GM12878 (cell line): ENCODE results near the gene DBI. TPM values are rescaled to one million over a fixed set of nuclear protein-coding genes. Genes with fewer than 3 reads are reported as not detected.
A peak's percentile ranks its signal among the peaks of the same experiment; 100 is the strongest.

Experiments
- ATAC-seq: fragments of 200-7000 bp; cut with Tn5 transposase; 3 replicates; pipeline ENCODE4 v1.9.1; 2020; ENCODE audit warnings: mild to moderate bottlenecking, moderate library complexity
- BruUV-seq: library from RNA; stranded (reverse); fragments of 400-500 nt; replicated peaks from 2 replicates; lab custom pipeline; 2021; lab: Mats Ljungman, UMichigan
- CTCF ChIA-PET: fragments of 300-600 bp; sonication (Branson Sonifier 250); formaldehyde crosslinking; extraction: SDS; loops from one replicate; lab custom pipeline; 2021; ENCODE audit warnings: inconsistent platforms; lab: Yijun Ruan, JAX
- POLR2A ChIA-PET: fragments of 350-600 bp; formaldehyde crosslinking; extraction: SDS; loops from one replicate; lab custom pipeline; 2021; ENCODE audit warnings: inconsistent platforms; lab: Charles Lee
- RAD21 ChIA-PET: fragments of 300-600 bp; sonication (Branson Sonifier 250); formaldehyde crosslinking; loops from one replicate; lab custom pipeline; 2023; ENCODE audit warnings: antibody characterized with exemption; ENCODE audit not compliant: unreplicated experiment; lab: Charles Lee
- SMC1A ChIA-PET: fragments of 300-600 bp; sonication (Branson Sonifier 250); formaldehyde crosslinking; loops from one replicate; lab custom pipeline; 2023; ENCODE audit not compliant: unreplicated experiment, uncharacterized antibody; lab: Charles Lee
- DNase-seq: peaks from one replicate; pipeline ENCODE4 v3.0.0-alpha.2; 2011; ENCODE audit warnings: low read depth, low spot score
- FAIRE-seq: peaks from 3 replicates; lab custom pipeline; 2011; peaks lifted over from hg19 to GRCh38; lab: Jason Lieb, UNC
- H2AFZ ChIP-seq: 2 replicates; pipeline ENCODE4 v1.6.0; 2011; ENCODE audit warnings: low read depth, low read length, control low read depth; ENCODE audit not compliant: control insufficient read depth
- H3K27ac ChIP-seq: 2 replicates; pipeline ENCODE4 v1.5.1; 2011; ENCODE audit warnings: control low read depth; ENCODE audit not compliant: control insufficient read depth, insufficient read depth
- H3K27me3 ChIP-seq, 2 experiments: replicated peaks in 1 of 2; 2 replicates each; pipeline versions ENCODE4 v1.6.0 to v1.6.1; 2011; ENCODE audit warnings: low read length in 1 of 2; ENCODE audit not compliant: control insufficient read depth in 2 of 2, insufficient read depth in 2 of 2
- H3K36me3 ChIP-seq, 2 experiments: 2 replicates each; pipeline ENCODE4 v1.5.1; 2011; ENCODE audit warnings: low read length in 1 of 2; ENCODE audit not compliant: control insufficient read depth in 2 of 2, insufficient read depth in 2 of 2
- H3K4me1 ChIP-seq: 2 replicates; pipeline ENCODE4 v1.6.1; 2011; ENCODE audit warnings: mild to moderate bottlenecking, low read length, moderate library complexity, mixed read lengths; ENCODE audit not compliant: control insufficient read depth, insufficient read depth
- H3K4me2 ChIP-seq: 2 replicates; pipeline ENCODE4 v1.6.0; 2011; ENCODE audit warnings: control low read depth; ENCODE audit not compliant: control insufficient read depth, insufficient read depth
- H3K4me3 ChIP-seq: fragments of 200-600 bp; sonication (generic); 2 replicates; pipeline ENCODE4 v1.5.1; 2016
- H3K79me2 ChIP-seq: 2 replicates; pipeline ENCODE4 v1.6.0; 2011; ENCODE audit warnings: low read length; ENCODE audit not compliant: control insufficient read depth, insufficient read depth
- H3K9ac ChIP-seq: 2 replicates; pipeline ENCODE4 v1.8.0; 2011; ENCODE audit warnings: low read length, control low read depth, mixed read lengths; ENCODE audit not compliant: control insufficient read depth, insufficient read depth
- H3K9me3 ChIP-seq: replicated peaks from 3 replicates; pipeline ENCODE4 v1.5.1; 2011; ENCODE audit warnings: mild to moderate bottlenecking, low read length; ENCODE audit not compliant: control insufficient read depth, insufficient read depth
- H4K20me1 ChIP-seq: 2 replicates; pipeline ENCODE4 v1.6.0; 2011; ENCODE audit not compliant: control insufficient read depth, insufficient read depth
- CHD4 ChIP-seq: fragments of 200-600 bp; sonication (generic); IDR thresholded peaks from 2 replicates; pipeline ENCODE4 v1.6.1; 2016; ENCODE audit warnings: mild to moderate bottlenecking
- MYB ChIP-seq: fragments of 150-350 bp; IDR thresholded peaks from 2 replicates; pipeline ENCODE4 v1.6.1; 2014; ENCODE audit warnings: mild to moderate bottlenecking, low read depth, low read length, borderline replicate concordance
- NFIC ChIP-seq: IDR thresholded peaks from 2 replicates; pipeline ENCODE4 v1.6.1; 2012; ENCODE audit warnings: low read depth, mild to moderate bottlenecking, inconsistent platforms, low read length, moderate library complexity
- SMAD1 ChIP-seq: fragments of 450-650 bp; IDR thresholded peaks from 2 replicates; pipeline ENCODE4 v1.6.1; 2018; ENCODE audit warnings: mild to moderate bottlenecking, low read depth; ENCODE audit not compliant: partially characterized antibody
- STAT1 ChIP-seq: fragments of 450-650 bp; conservative IDR thresholded peaks from 2 replicates; pipeline ENCODE4 v1.6.1; 2014; ENCODE audit warnings: antibody characterized with exemption, mild to moderate bottlenecking
- TAF1 ChIP-seq: IDR thresholded peaks from 2 replicates; pipeline ENCODE4 v1.6.1; 2011; ENCODE audit warnings: mild to moderate bottlenecking, low read depth, low read length, borderline replicate concordance
- WGBS: methylation state at CpG from one replicate; pipeline ENCODE4 v1.1.6; 2016; ENCODE audit warnings: low lambda C conversion rate; ENCODE audit not compliant: insufficient replicate concordance, insufficient coverage; ENCODE audit errors: missing lambda C conversion rate; 5-methylcytosine and 5-hydroxymethylcytosine counted together
- in situ Hi-C: fragments of 300-500 bp; cut with MboI; formaldehyde crosslinking; loops from 9 replicates; pipeline ENCODE4 v1.14.3; 2018; ENCODE audit warnings: mixed read lengths
- intact Hi-C: fragments of 100-400 bp; cut with micrococcal nuclease; formaldehyde crosslinking; loops from one replicate; pipeline ENCODE4 v1.14.2; 2022; ENCODE audit not compliant: unreplicated experiment
- polyA plus RNA-seq, 11 experiments: library from polyadenylated mRNA; depleted of rRNA in 4 of 11; unstranded in 6 of 11; stranded (reverse) in 5 of 11; fragments of >200 nt; fragmentation: Nextera tagmentation in 4 of 11; fragmentation: Illumina TruSeq in 1 of 11; extraction: Ambion mirVana in 4 of 11; extraction: Trizol in 1 of 11; gene quantifications; 1 replicate in 1 of 11; 2 replicates in 10 of 11; pipeline versions ENCODE4 v1.2.1 to v1.2.3, GENCODE V29; 2011 to 2016; ENCODE audit warnings: inconsistent platforms in 2 of 11, missing spikeins in 2 of 11, low read depth in 1 of 11
- total RNA-seq, 4 experiments: library from RNA; depleted of rRNA in 3 of 4; stranded (reverse); fragments of >200 nt in 3 of 4; fragmentation: Illumina TruSeq in 1 of 4; extraction: Trizol in 1 of 4; gene quantifications; 2 replicates each; pipeline versions ENCODE4 v1.2.1 to v1.2.3, GENCODE V29; 2013 to 2021
- TF ChIP-seq, protein P1 (sequence below): fragments of 450-650 bp; IDR thresholded peaks from 2 replicates; pipeline ENCODE4 v1.6.1; 2017; ENCODE audit warnings: low read depth, mild to moderate bottlenecking, moderate library complexity
- TF ChIP-seq, protein P2 (sequence below): IDR thresholded peaks from 2 replicates; pipeline ENCODE4 v1.6.1; 2011; ENCODE audit warnings: low read depth, mild to moderate bottlenecking, low read length, moderate library complexity, borderline replicate concordance; ENCODE audit errors: extremely low read depth
- TF ChIP-seq, protein P3 (sequence below): IDR thresholded peaks from 2 replicates; pipeline ENCODE4 v1.6.1; 2012; ENCODE audit warnings: low read depth, low read length, improper control_type of control experiment

Gene DBI
- total and polyA plus RNA-seq, 10 of the 15 experiments (the other 5 are each of a cell fraction or from before 2014, with no cell fraction given): 248 to 2,567 (median 943) TPM

DNA sequence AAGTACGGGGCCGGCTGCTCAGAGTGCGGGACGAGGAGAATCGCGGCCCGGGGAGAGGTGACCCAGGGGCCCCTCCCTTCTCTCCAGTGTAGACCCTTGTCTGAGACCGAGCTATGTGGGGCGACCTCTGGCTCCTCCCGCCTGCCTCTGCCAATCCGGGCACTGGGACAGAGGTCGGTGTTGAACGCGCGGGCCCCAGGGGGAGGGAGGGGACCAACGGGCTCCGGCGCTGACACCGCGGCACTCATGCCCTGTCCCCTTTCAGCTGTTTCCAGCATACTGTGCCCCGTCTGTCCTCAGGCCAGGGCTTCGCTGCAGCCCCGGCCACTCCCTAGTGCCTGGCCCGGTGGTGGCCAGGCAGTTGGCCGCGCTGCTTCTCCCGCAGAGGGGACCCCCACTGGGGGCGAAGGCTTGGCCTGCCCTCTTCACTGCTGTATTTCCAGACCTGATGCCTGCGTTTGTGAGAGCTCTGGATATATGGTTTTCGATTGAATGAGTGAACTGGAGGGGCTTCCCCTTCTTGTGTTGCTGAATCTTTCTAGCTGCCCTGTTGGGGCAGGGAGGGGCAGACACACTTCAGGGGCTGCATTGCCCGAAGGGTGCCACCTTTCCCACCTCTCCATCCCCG, 809 bp downstream of the DBI start (continued):
- 0 out of 2 replicates have a peak, but pooled peaks have one; percentile 12 for TF ChIP-seq TAF1
- TF ChIP-seq MYB: no peak
- no peak for TF ChIP-seq STAT1
- TF ChIP-seq SMAD1: no peak
- TF ChIP-seq, protein P1, sequence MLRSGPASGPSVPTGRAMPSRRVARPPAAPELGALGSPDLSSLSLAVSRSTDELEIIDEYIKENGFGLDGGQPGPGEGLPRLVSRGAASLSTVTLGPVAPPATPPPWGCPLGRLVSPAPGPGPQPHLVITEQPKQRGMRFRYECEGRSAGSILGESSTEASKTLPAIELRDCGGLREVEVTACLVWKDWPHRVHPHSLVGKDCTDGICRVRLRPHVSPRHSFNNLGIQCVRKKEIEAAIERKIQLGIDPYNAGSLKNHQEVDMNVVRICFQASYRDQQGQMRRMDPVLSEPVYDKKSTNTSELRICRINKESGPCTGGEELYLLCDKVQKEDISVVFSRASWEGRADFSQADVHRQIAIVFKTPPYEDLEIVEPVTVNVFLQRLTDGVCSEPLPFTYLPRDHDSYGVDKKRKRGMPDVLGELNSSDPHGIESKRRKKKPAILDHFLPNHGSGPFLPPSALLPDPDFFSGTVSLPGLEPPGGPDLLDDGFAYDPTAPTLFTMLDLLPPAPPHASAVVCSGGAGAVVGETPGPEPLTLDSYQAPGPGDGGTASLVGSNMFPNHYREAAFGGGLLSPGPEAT: no peak

DNA sequence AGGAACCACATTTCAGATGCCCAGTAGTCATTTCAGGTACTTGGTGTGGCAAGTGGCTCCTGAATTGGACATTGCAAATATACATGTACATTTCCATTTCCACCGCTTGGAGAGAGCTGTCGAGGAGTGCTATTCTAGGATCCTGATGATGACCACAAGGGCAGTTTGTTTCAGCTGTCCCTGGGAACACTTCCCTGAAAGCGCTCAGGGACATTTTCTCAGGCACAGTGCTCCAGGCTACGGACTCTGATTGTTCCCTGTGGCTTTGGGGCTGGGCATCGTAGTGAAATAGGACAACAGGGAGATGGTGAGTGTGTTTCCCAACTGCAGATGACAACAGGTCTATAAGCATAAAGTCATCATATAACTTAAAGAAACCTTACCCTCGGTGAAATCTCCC, 3.1 kb downstream of the DBI start:
- intact Hi-C loops: no loop called here
- 98% methylated on average over 6 of the region's 6 CpGs for WGBS
- CTCF ChIA-PET: no interaction called here
- Histone ChIP-seq H3K4me3 (0 out of 2 replicates have a peak overlapping the region, but pooled peaks have one; percentile 26), H3K27ac (no peak overlapping the region), H3K79me2 (peaks cover 48% of the 10 kb centered on the region), H3K4me2 (no peak overlapping the region), H3K9ac (no peak overlapping the region), H4K20me1 (peaks cover 6% of the 10 kb centered on the region; the same call in 1 of the 2 replicates), H3K27me3 (no peaks in the 10 kb centered on the region), H2AFZ (no peak overlapping the region), H3K4me1 (peaks cover 13% of the 10 kb centered on the region), H3K9me3 (no peaks in the 10 kb centered on the region; the same call in 2 of the 3 replicates), H3K36me3 (peaks cover 20 to 38% of the 10 kb centered on the region in 2 experiments)
- TF ChIP-seq NFIC (no peak), TAF1 (no peak), CHD4 (no peak)
- TF ChIP-seq, protein P2, sequence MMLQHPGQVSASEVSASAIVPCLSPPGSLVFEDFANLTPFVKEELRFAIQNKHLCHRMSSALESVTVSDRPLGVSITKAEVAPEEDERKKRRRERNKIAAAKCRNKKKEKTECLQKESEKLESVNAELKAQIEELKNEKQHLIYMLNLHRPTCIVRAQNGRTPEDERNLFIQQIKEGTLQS: no peak
- TF ChIP-seq, protein P3, sequence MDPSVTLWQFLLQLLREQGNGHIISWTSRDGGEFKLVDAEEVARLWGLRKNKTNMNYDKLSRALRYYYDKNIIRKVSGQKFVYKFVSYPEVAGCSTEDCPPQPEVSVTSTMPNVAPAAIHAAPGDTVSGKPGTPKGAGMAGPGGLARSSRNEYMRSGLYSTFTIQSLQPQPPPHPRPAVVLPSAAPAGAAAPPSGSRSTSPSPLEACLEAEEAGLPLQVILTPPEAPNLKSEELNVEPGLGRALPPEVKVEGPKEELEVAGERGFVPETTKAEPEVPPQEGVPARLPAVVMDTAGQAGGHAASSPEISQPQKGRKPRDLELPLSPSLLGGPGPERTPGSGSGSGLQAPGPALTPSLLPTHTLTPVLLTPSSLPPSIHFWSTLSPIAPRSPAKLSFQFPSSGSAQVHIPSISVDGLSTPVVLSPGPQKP: no peak
- ATAC-seq (no peak), DNase-seq (no peak), FAIRE-seq (no peak)
- RAD21 ChIA-PET: no interaction called here
- POLR2A ChIA-PET: interaction anchor here (1.0 to 4.5 kb wide), 3 partner anchors 15 to 18 kb away, joined by 3 to 31 read pairs (median 4); no protein-coding TSS in a partner anchor
- in situ Hi-C loops: no loop called here
- SMC1A ChIA-PET: interaction anchor here (1.0 kb wide), 1 partner anchor 8 kb away, joined by 3 read pairs; no protein-coding TSS in a partner anchor
- BruUV-seq: no TSS peak
